Epithelial cell of esophagus (primary cell): ENCODE data around the gene HSPG2.

Source experiments
- DNase-seq: peaks from one replicate; pipeline ENCODE4 v3.0.0; 2010; ENCODE audit warnings: low read depth
- H3K4me3 ChIP-seq: 2 replicates; pipeline ENCODE4 v1.5.1; 2011; ENCODE audit warnings: mild to moderate bottlenecking, low read length, control low read depth
- CTCF ChIP-seq: IDR thresholded peaks from 2 replicates; pipeline ENCODE4 v1.5.1; 2011; ENCODE audit warnings: low read depth, mild to moderate bottlenecking, low read length, control low read depth, inconsistent platforms; ENCODE audit not compliant: insufficient read depth; ENCODE audit errors: missing control alignments

HSPG2 gene

GRCh38 chr1:21852282-21853130 lies 84.6 kb downstream of the HSPG2 start:
- no peak overlapping the region for H3K4me3 ChIP-seq
- DNase-seq = no peak
- no peak for TF ChIP-seq CTCF

- TF ChIP-seq CTCF = no peak
- DNase-seq = no peak
- no peak overlapping the region for H3K4me3 ChIP-seq
These were observed 85.5 kb downstream of the HSPG2 start for GRCh38 chr1:21851430-21852250.

- DNase-seq = no peak
- no peak for TF ChIP-seq CTCF
- no peak overlapping the region for H3K4me3 ChIP-seq
These were observed 87.1 kb downstream of the HSPG2 start for GRCh38 chr1:21849909-21850576.

- H3K4me3 ChIP-seq = no peak overlapping the region
- TF ChIP-seq CTCF = no peak
- DNase-seq = no peak
These were observed 88.5 kb downstream of the HSPG2 start for GRCh38 chr1:21848524-21849174.

GRCh38 chr1:21847223-21848205 lies 89.6 kb downstream of the HSPG2 start:
- TF ChIP-seq CTCF = no peak
- no peak for DNase-seq
- H3K4me3 ChIP-seq = no peak overlapping the region
